Activated B cell treated with CpG ODN at 0.5 μM for 24 hours (primary cell): ENCODE measurements around the gene SPINK1. TPM values are rescaled to one million over a fixed set of nuclear protein-coding genes. Genes with fewer than 3 reads are reported as not detected.

Experiments used
- ATAC-seq: fragments of 200-7000 bp; cut with Tn5 transposase; one replicate; pipeline ENCODE4 v1.10.0; 2021; ENCODE audit warnings: low read depth, mild to moderate bottlenecking, moderate library complexity
- CTCF ChIA-PET: fragments of 350-600 bp; sonication (Branson Sonifier 250); formaldehyde crosslinking; loops from one replicate; lab custom pipeline; 2021; ENCODE audit warnings: antibody characterized with exemption; lab: Charles Lee
- POLR2A ChIA-PET: fragments of 350-600 bp; sonication (Branson Sonifier 250); formaldehyde crosslinking; loops from one replicate; lab custom pipeline; 2021; ENCODE audit warnings: antibody characterized with exemption; lab: Charles Lee
- DNase-seq: peaks from one replicate; pipeline ENCODE4 v3.0.0; 2022
- H3K27ac Mint-ChIP-seq: one replicate; pipeline ENCODE4 v1.8.0; 2020; ENCODE audit warnings: mixed read lengths
- H3K27me3 Mint-ChIP-seq: one replicate; pipeline ENCODE4 v1.8.0; 2021; ENCODE audit warnings: mixed read lengths
- H3K36me3 Mint-ChIP-seq: one replicate; pipeline ENCODE4 v1.8.0; 2021; ENCODE audit warnings: low read depth, mixed read lengths
- H3K4me1 Mint-ChIP-seq: one replicate; pipeline ENCODE4 v1.8.0; 2021; ENCODE audit warnings: mixed read lengths
- H3K4me3 Mint-ChIP-seq: one replicate; pipeline ENCODE4 v1.8.0; 2020; ENCODE audit warnings: mild to moderate bottlenecking, mixed read lengths
- H3K9me3 Mint-ChIP-seq: one replicate; pipeline ENCODE4 v1.8.0; 2020; ENCODE audit warnings: mixed read lengths
- intact Hi-C: fragments of 100-400 bp; cut with micrococcal nuclease; formaldehyde crosslinking; loops from one replicate; pipeline ENCODE4 v1.15.1; 2024
- total RNA-seq: library from RNA; stranded (reverse); gene quantifications from 2 replicates; pipeline ENCODE4 v1.2.3, GENCODE V29; 2022
- TF ChIP-seq, protein P1 (sequence below): fragments of 200-600 bp; IDR thresholded peaks from one replicate; pipeline ENCODE4 v1.8.0; 2022; ENCODE audit warnings: antibody characterized with exemption, mild to moderate bottlenecking

Gene SPINK1
- total RNA-seq, 1 donor from 2014 or later, result not detected

GRCh38 chr5:147819261-147819770, 12.2 kb downstream of the SPINK1 start:
- TF ChIP-seq, protein P1, sequence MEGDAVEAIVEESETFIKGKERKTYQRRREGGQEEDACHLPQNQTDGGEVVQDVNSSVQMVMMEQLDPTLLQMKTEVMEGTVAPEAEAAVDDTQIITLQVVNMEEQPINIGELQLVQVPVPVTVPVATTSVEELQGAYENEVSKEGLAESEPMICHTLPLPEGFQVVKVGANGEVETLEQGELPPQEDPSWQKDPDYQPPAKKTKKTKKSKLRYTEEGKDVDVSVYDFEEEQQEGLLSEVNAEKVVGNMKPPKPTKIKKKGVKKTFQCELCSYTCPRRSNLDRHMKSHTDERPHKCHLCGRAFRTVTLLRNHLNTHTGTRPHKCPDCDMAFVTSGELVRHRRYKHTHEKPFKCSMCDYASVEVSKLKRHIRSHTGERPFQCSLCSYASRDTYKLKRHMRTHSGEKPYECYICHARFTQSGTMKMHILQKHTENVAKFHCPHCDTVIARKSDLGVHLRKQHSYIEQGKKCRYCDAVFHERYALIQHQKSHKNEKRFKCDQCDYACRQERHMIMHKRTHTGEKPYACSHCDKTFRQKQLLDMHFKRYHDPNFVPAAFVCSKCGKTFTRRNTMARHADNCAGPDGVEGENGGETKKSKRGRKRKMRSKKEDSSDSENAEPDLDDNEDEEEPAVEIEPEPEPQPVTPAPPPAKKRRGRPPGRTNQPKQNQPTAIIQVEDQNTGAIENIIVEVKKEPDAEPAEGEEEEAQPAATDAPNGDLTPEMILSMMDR, result no peak
- POLR2A ChIA-PET, result no interaction called here
- Mint-ChIP-seq H3K27me3 (no peaks in the 10 kb centered on the region), H3K36me3 (no peaks in the 10 kb centered on the region), H3K9me3 (no peaks in the 10 kb centered on the region), H3K4me1 (no peaks in the 10 kb centered on the region), H3K27ac (no peak overlapping the region), H3K4me3 (no peak overlapping the region)
- intact Hi-C loops, result no loop called here
- CTCF ChIA-PET, result interaction anchor here (2.3 kb wide), 1 partner anchor 191 kb away, joined by 14 read pairs; no protein-coding TSS in a partner anchor
- DNase-seq (no peak), ATAC-seq (no peak)

GRCh38 chr5:147818290-147818689, 13.2 kb downstream of the SPINK1 start:
- DNase-seq, result no peak
- Mint-ChIP-seq H3K4me1 (no peaks in the 10 kb centered on the region), H3K27me3 (no peaks in the 10 kb centered on the region), H3K9me3 (no peaks in the 10 kb centered on the region), H3K36me3 (no peaks in the 10 kb centered on the region), H3K4me3 (no peak overlapping the region), H3K27ac (no peak overlapping the region)
- ChIA-PET CTCF (interaction anchor here (2.3 kb wide), 1 partner anchor 190 kb away, joined by 14 read pairs; no protein-coding TSS in a partner anchor), POLR2A (no interaction called here)
- no peak for ATAC-seq
- TF ChIP-seq, protein P1, result no peak
- intact Hi-C loops, result no loop called here

DNA sequence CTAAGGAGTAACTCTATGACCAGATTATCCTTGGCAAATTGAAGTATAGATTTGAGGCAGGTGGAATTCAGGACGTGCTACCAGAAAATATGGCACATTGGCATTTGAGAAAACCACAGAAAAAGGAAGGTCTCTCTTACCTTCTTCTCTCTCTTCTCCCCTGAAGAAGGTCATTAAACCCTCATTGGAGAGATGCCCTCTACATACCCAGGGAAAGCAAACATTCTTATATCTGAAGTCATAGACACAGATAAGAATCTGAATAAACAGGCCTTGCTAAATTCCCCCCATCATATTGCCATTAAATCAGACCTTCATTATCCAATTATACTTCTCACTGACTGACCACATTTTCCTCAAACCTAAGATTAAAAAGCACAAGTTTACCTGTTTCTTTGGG, 17.8 kb downstream of the SPINK1 start:
- no peaks in the 10 kb centered on the region for H3K9me3 Mint-ChIP-seq
- DNase-seq, result no peak
- ATAC-seq, result no peak
- no peaks in the 10 kb centered on the region for H3K36me3 Mint-ChIP-seq
- CTCF ChIA-PET, result no interaction called here
- no peak overlapping the region for H3K27ac Mint-ChIP-seq
- POLR2A ChIA-PET, result no interaction called here
- intact Hi-C loops, result no loop called here
- H3K4me1 Mint-ChIP-seq, result no peaks in the 10 kb centered on the region
- H3K27me3 Mint-ChIP-seq, result no peaks in the 10 kb centered on the region
- no peak overlapping the region for H3K4me3 Mint-ChIP-seq
- TF ChIP-seq, protein P1, result no peak

GRCh38 chr5:147809830-147810666, 21.4 kb downstream of the SPINK1 start:
- POLR2A ChIA-PET, result no interaction called here
- TF ChIP-seq, protein P1, result no peak
- ATAC-seq, result no peak
- Mint-ChIP-seq H3K9me3 (no peaks in the 10 kb centered on the region), H3K27me3 (no peaks in the 10 kb centered on the region), H3K4me3 (no peak overlapping the region), H3K36me3 (no peaks in the 10 kb centered on the region), H3K4me1 (peaks cover 7% of the 10 kb centered on the region), H3K27ac (no peak overlapping the region)
- intact Hi-C loops, result loop anchor here (5.0 to 10.0 kb wide), 2 partner anchors 995 to 1742 kb away; partner anchors contain the start of gene CSNK1A1
- CTCF ChIA-PET, result no interaction called here
- no peak for DNase-seq

- H3K4me3 Mint-ChIP-seq, result peak overlapping the region; percentile 25
Measured at GRCh38 chr5:147805030-147805454, 26.4 kb downstream of the SPINK1 start.

More at GRCh38 chr5:147805030-147805454, 26.4 kb downstream of the SPINK1 start:
- H3K27ac Mint-ChIP-seq, result peak overlapping the region; percentile 62
- H3K4me1 Mint-ChIP-seq, result peaks cover 23% of the 10 kb centered on the region
- POLR2A ChIA-PET, result interaction anchor here (0.7 to 1.0 kb wide), 3 partner anchors 23 to 134 kb away, joined by 3 to 8 read pairs (median 3); partner anchors contain the start of gene JAKMIP2
- TF ChIP-seq, protein P1, result no peak
- DNase-seq, result no peak
- intact Hi-C loops, result loop anchor here (1.0 to 10.0 kb wide), 3 partner anchors 23 to 1747 kb away; partner anchors contain the start of genes CSNK1A1 and JAKMIP2
- ATAC-seq, result peak; percentile 96
- no peaks in the 10 kb centered on the region for H3K9me3 Mint-ChIP-seq
- H3K27me3 Mint-ChIP-seq, result peaks cover 18% of the 10 kb centered on the region
- H3K36me3 Mint-ChIP-seq, result no peaks in the 10 kb centered on the region
- CTCF ChIA-PET, result no interaction called here
